DOHH2 (cell line): Measurements from ENCODE around the gene PROC.

Experiments
- H3F3A ChIP-seq: fragments of 200-600 bp; sonication (generic), shearing (Covaris generic); 2 replicates; pipeline ENCODE4 v1.6.0; 2016; ENCODE audit warnings: antibody characterized with exemption, mild to moderate bottlenecking; ENCODE audit not compliant: control insufficient read depth, insufficient read depth
- H3K27ac ChIP-seq: fragments of 200-600 bp; sonication (generic); 2 replicates; pipeline ENCODE4 v1.5.1; 2014; ENCODE audit warnings: low read depth, mild to moderate bottlenecking, low read length, moderate library complexity
- H3K27me3 ChIP-seq: fragments of 200-600 bp; sonication (generic); 2 replicates; pipeline ENCODE4 v1.6.1; 2014; ENCODE audit warnings: mild to moderate bottlenecking, low read length, mixed read lengths; ENCODE audit not compliant: control insufficient read depth
- H3K36me3 ChIP-seq: fragments of 200-600 bp; sonication (generic); 2 replicates; pipeline ENCODE4 v1.6.1; 2014; ENCODE audit warnings: mild to moderate bottlenecking, low read length, moderate library complexity, mixed read lengths; ENCODE audit not compliant: control insufficient read depth
- H3K4me1 ChIP-seq: fragments of 200-600 bp; sonication (generic); 2 replicates; pipeline ENCODE4 v1.6.1; 2014; ENCODE audit warnings: mild to moderate bottlenecking, low read length, mixed read lengths; ENCODE audit not compliant: control insufficient read depth
- H3K4me2 ChIP-seq: fragments of 200-600 bp; sonication (generic); 2 replicates; pipeline ENCODE4 v1.6.0; 2014; ENCODE audit warnings: mild to moderate bottlenecking, low read length, moderate library complexity
- H3K4me3 ChIP-seq: fragments of 200-600 bp; sonication (generic); 2 replicates; pipeline ENCODE4 v1.5.1; 2014; ENCODE audit warnings: mild to moderate bottlenecking, low read length, mixed read lengths
- H3K79me2 ChIP-seq: fragments of 200-600 bp; sonication (generic); 2 replicates; pipeline ENCODE4 v1.6.1; 2014; ENCODE audit warnings: mild to moderate bottlenecking, low read length, mixed read lengths; ENCODE audit not compliant: control insufficient read depth
- H3K9me2 ChIP-seq: fragments of 200-600 bp; sonication (generic); replicated peaks from 2 replicates; pipeline ENCODE4 v1.6.1; 2014; ENCODE audit warnings: mild to moderate bottlenecking, low read length, mixed read lengths; ENCODE audit not compliant: control insufficient read depth
- H3K9me3 ChIP-seq: fragments of 200-600 bp; sonication (generic); 2 replicates; pipeline ENCODE4 v1.6.1; 2014; ENCODE audit warnings: antibody characterized with exemption, low read length, mixed read lengths; ENCODE audit not compliant: control insufficient read depth, insufficient read depth
- H4K20me1 ChIP-seq: fragments of 200-600 bp; sonication (generic); 2 replicates; pipeline ENCODE4 v1.6.0; 2014; ENCODE audit warnings: low read depth, mild to moderate bottlenecking, antibody characterized with exemption, low read length, moderate library complexity; ENCODE audit not compliant: control insufficient read depth, insufficient read depth
- EZH2phosphoT487 ChIP-seq: fragments of 200-600 bp; sonication (generic); IDR thresholded peaks from 2 replicates; pipeline ENCODE4 v1.6.1; 2017; ENCODE audit warnings: borderline replicate concordance, mild to moderate bottlenecking, antibody characterized with exemption, low read length, moderate library complexity, mixed read lengths
- TF ChIP-seq, protein P1 (sequence below): fragments of 200-600 bp; sonication (generic); IDR thresholded peaks from one replicate; pipeline ENCODE4 v1.5.1; 2014; ENCODE audit warnings: antibody characterized with exemption, mild to moderate bottlenecking, low read depth, low read length; ENCODE audit not compliant: poor library complexity, severe bottlenecking

Gene PROC

DNA sequence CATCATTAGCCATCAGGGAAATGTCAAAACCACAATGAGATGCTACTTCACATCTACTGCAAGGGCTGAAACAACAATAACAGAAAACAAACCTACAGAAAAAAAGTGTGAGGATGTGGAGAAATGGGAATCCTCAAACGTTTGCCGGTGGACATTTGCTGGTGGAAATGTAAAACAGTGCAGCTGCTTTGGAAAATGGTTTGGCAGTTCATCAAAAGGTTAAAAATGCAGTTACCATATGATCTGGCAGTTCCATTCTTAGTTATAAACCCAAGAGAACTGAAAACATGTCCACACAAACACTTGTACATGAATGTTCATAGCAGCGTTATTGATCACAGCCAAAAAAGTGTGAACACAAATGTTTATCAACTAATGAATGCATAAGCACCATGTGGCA is 44.2 kb downstream of the PROC start:
- Histone ChIP-seq H3K9me2 (no peaks in the 10 kb centered on the region), H3K36me3 (no peaks in the 10 kb centered on the region), H3K4me2 (no peak overlapping the region), H3K4me3 (no peak overlapping the region), H3K79me2 (no peaks in the 10 kb centered on the region), H3F3A (no peaks in the 10 kb centered on the region), H3K27me3 (no peaks in the 10 kb centered on the region), H3K4me1 (no peaks in the 10 kb centered on the region), H4K20me1 (no peaks in the 10 kb centered on the region), H3K27ac (no peak overlapping the region), H3K9me3 (no peaks in the 10 kb centered on the region)
- no peak for TF ChIP-seq EZH2phosphoT487
- TF ChIP-seq, protein P1, sequence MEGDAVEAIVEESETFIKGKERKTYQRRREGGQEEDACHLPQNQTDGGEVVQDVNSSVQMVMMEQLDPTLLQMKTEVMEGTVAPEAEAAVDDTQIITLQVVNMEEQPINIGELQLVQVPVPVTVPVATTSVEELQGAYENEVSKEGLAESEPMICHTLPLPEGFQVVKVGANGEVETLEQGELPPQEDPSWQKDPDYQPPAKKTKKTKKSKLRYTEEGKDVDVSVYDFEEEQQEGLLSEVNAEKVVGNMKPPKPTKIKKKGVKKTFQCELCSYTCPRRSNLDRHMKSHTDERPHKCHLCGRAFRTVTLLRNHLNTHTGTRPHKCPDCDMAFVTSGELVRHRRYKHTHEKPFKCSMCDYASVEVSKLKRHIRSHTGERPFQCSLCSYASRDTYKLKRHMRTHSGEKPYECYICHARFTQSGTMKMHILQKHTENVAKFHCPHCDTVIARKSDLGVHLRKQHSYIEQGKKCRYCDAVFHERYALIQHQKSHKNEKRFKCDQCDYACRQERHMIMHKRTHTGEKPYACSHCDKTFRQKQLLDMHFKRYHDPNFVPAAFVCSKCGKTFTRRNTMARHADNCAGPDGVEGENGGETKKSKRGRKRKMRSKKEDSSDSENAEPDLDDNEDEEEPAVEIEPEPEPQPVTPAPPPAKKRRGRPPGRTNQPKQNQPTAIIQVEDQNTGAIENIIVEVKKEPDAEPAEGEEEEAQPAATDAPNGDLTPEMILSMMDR = no peak

DNA sequence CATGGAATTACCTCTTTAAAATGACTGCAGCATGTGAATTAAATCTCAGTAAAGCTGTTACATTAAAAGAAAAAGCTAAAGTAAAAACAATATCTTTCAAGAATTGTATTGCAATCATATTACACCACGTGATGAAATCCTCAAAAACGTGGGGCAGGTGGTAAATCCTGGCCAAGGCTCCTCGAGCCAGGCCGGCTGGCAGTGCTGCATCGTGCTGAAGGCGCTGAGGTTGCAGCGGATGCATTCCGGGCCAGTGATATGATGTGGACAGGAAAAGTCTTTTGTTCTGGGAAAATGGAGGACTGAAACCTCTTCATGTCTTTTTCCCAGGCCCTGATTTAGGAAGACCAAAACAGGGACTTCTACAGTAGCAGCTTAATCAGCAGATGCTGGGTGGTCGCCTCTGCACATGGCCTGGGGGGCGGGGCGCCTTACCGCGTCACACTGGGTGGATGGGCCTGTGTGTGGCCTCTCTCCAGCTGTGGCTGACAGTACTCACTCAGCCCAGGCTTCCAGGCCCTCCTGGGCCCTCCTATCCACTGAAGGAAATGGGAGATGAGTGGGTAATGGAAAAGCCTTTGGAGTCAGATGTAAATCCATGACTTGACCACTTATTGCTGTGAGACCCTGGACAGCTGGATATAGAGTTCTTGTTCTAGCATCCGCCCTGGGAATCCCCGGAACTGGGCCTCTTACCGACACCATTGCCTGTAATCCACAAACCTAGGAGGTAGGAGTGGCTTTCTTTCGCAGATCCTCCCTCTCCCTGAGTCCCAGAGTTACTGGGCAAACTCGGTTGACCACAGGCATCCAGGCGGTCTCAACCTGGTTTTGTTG is 45.1 kb downstream of the PROC start:
- Histone ChIP-seq H3K4me1 (no peaks in the 10 kb centered on the region), H3K27me3 (no peaks in the 10 kb centered on the region), H3K36me3 (no peaks in the 10 kb centered on the region), H3K27ac (no peak overlapping the region), H4K20me1 (no peaks in the 10 kb centered on the region), H3F3A (no peaks in the 10 kb centered on the region), H3K4me3 (no peak overlapping the region), H3K9me2 (no peaks in the 10 kb centered on the region), H3K4me2 (no peak overlapping the region), H3K9me3 (no peaks in the 10 kb centered on the region), H3K79me2 (no peaks in the 10 kb centered on the region)
- no peak for TF ChIP-seq EZH2phosphoT487

DNA sequence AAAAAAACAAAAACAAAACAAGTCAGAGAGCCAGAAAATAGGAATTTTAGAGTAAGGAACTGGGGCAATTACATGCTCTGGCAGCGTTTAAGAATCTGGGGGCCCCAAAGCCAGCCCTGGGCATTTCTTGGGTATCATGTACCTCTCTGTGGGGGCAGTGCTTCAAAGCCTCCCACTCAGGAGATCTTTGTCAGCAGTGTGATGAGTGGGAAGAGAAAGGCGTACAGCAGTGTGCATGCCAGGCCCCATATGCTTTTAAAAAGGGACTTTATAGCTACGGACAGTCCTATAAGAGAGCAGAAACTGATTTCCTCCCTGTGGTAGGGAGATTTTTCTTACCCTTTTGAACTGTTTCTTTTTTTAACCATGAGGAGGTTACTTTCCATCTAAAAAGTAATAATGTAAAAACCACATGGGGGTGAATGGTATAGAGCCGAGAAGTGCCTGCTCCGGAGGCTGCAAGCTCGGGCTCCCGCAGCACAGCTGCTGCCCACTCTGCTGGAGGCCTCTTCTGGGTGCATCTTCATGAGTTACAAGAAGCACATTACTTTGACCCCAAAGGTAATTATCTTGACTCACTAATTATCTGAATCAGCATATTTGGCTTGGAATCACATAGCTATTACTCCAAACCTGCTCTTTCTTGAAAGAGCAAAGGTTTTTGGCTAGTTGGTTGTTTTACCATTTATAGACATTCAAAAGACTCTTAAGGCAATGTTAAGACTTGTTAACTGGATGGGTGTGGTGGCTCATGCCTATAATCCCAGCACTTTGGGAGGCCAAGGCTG is 46.4 kb downstream of the PROC start:
- Histone ChIP-seq H4K20me1 (no peaks in the 10 kb centered on the region), H3K9me2 (no peaks in the 10 kb centered on the region), H3K4me3 (no peak overlapping the region), H3K36me3 (peaks cover 3% of the 10 kb centered on the region; the same call in 1 of the 2 replicates), H3K4me1 (no peaks in the 10 kb centered on the region), H3K79me2 (no peaks in the 10 kb centered on the region), H3K27ac (no peak overlapping the region), H3F3A (no peaks in the 10 kb centered on the region), H3K27me3 (no peaks in the 10 kb centered on the region), H3K9me3 (no peaks in the 10 kb centered on the region), H3K4me2 (no peak overlapping the region)
- no peak for TF ChIP-seq EZH2phosphoT487
- TF ChIP-seq, protein P1 = no peak

DNA sequence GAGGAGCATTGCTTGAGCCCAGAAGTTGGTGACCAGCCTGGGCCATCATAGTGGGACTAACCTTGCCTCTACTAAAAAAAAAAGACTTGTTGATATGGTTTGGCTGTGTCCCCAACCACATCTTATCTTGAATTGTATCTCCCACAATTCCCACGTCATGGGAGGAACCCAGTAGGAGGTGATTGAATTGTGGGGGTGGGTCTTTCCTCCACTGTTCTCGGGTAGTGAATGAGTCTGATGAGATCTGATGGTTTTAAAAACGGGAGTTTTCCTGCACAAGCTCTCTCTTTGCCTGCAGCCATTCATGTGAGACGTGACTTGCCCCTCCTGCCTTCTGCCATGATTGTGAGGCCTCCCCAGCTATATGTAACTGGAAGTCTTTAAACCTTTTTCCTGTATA is 47.0 kb downstream of the PROC start:
- Histone ChIP-seq H3K27ac (no peak overlapping the region), H3K79me2 (no peaks in the 10 kb centered on the region), H3K4me2 (no peak overlapping the region), H3K9me3 (no peaks in the 10 kb centered on the region), H3K4me1 (no peaks in the 10 kb centered on the region), H3K4me3 (no peak overlapping the region), H3K36me3 (peaks cover 3% of the 10 kb centered on the region; the same call in 1 of the 2 replicates), H3F3A (no peaks in the 10 kb centered on the region), H3K9me2 (no peaks in the 10 kb centered on the region), H4K20me1 (no peaks in the 10 kb centered on the region), H3K27me3 (no peaks in the 10 kb centered on the region)
- TF ChIP-seq, protein P1 = no peak
- no peak for TF ChIP-seq EZH2phosphoT487
